HL-60 (cell line): ENCODE data around the gene PLEKHG4B.

Source experiments
- CTCF ChIP-seq: IDR thresholded peaks from one replicate; pipeline ENCODE4 v1.5.1; 2011; ENCODE audit warnings: low read length, control low read depth, inconsistent platforms; ENCODE audit not compliant: insufficient read depth
- GABPA ChIP-seq: IDR thresholded peaks from 2 replicates; pipeline ENCODE4 v1.6.1; 2012; ENCODE audit warnings: low read depth
- POLR2AphosphoS5 ChIP-seq: IDR thresholded peaks from 2 replicates; pipeline ENCODE4 v1.6.1; 2012; ENCODE audit warnings: low read depth
- REST ChIP-seq: IDR thresholded peaks from 2 replicates; pipeline ENCODE4 v1.6.1; 2012; ENCODE audit warnings: low read depth; ENCODE audit not compliant: insufficient replicate concordance
- SPI1 ChIP-seq: IDR thresholded peaks from 2 replicates; pipeline ENCODE4 v1.6.1; 2012; ENCODE audit warnings: low read depth, mild to moderate bottlenecking, borderline replicate concordance

- TF ChIP-seq GABPA (no peak), CTCF (no peak), POLR2AphosphoS5 (no peak), SPI1 (no peak), REST (no peak)
These were observed 112.5 kb downstream of the PLEKHG4B start for GRCh38 chr5:204462-204861.
